DOHH2 (cell line): ENCODE results near the gene RAB11FIP5.

Experiments used
- H3F3A ChIP-seq: fragments of 200-600 bp; sonication (generic), shearing (Covaris generic); 2 replicates; pipeline ENCODE4 v1.6.0; 2016; ENCODE audit warnings: antibody characterized with exemption, mild to moderate bottlenecking; ENCODE audit not compliant: control insufficient read depth, insufficient read depth
- H3K27ac ChIP-seq: fragments of 200-600 bp; sonication (generic); 2 replicates; pipeline ENCODE4 v1.5.1; 2014; ENCODE audit warnings: low read depth, mild to moderate bottlenecking, low read length, moderate library complexity
- H3K27me3 ChIP-seq: fragments of 200-600 bp; sonication (generic); 2 replicates; pipeline ENCODE4 v1.6.1; 2014; ENCODE audit warnings: mild to moderate bottlenecking, low read length, mixed read lengths; ENCODE audit not compliant: control insufficient read depth
- H3K36me3 ChIP-seq: fragments of 200-600 bp; sonication (generic); 2 replicates; pipeline ENCODE4 v1.6.1; 2014; ENCODE audit warnings: mild to moderate bottlenecking, low read length, moderate library complexity, mixed read lengths; ENCODE audit not compliant: control insufficient read depth
- H3K4me1 ChIP-seq: fragments of 200-600 bp; sonication (generic); 2 replicates; pipeline ENCODE4 v1.6.1; 2014; ENCODE audit warnings: mild to moderate bottlenecking, low read length, mixed read lengths; ENCODE audit not compliant: control insufficient read depth
- H3K4me2 ChIP-seq: fragments of 200-600 bp; sonication (generic); 2 replicates; pipeline ENCODE4 v1.6.0; 2014; ENCODE audit warnings: mild to moderate bottlenecking, low read length, moderate library complexity
- H3K4me3 ChIP-seq: fragments of 200-600 bp; sonication (generic); 2 replicates; pipeline ENCODE4 v1.5.1; 2014; ENCODE audit warnings: mild to moderate bottlenecking, low read length, mixed read lengths
- H3K79me2 ChIP-seq: fragments of 200-600 bp; sonication (generic); 2 replicates; pipeline ENCODE4 v1.6.1; 2014; ENCODE audit warnings: mild to moderate bottlenecking, low read length, mixed read lengths; ENCODE audit not compliant: control insufficient read depth
- H3K9me2 ChIP-seq: fragments of 200-600 bp; sonication (generic); replicated peaks from 2 replicates; pipeline ENCODE4 v1.6.1; 2014; ENCODE audit warnings: mild to moderate bottlenecking, low read length, mixed read lengths; ENCODE audit not compliant: control insufficient read depth
- H3K9me3 ChIP-seq: fragments of 200-600 bp; sonication (generic); 2 replicates; pipeline ENCODE4 v1.6.1; 2014; ENCODE audit warnings: antibody characterized with exemption, low read length, mixed read lengths; ENCODE audit not compliant: control insufficient read depth, insufficient read depth
- H4K20me1 ChIP-seq: fragments of 200-600 bp; sonication (generic); 2 replicates; pipeline ENCODE4 v1.6.0; 2014; ENCODE audit warnings: low read depth, mild to moderate bottlenecking, antibody characterized with exemption, low read length, moderate library complexity; ENCODE audit not compliant: control insufficient read depth, insufficient read depth
- EZH2phosphoT487 ChIP-seq: fragments of 200-600 bp; sonication (generic); IDR thresholded peaks from 2 replicates; pipeline ENCODE4 v1.6.1; 2017; ENCODE audit warnings: borderline replicate concordance, mild to moderate bottlenecking, antibody characterized with exemption, low read length, moderate library complexity, mixed read lengths
- TF ChIP-seq, protein P1 (sequence below): fragments of 200-600 bp; sonication (generic); IDR thresholded peaks from one replicate; pipeline ENCODE4 v1.5.1; 2014; ENCODE audit warnings: antibody characterized with exemption, mild to moderate bottlenecking, low read depth, low read length; ENCODE audit not compliant: poor library complexity, severe bottlenecking

RAB11FIP5 gene

GRCh38 chr2:73133566-73134197 lies 20.9 kb upstream of the RAB11FIP5 start:
- Histone ChIP-seq H4K20me1 (no peaks in the 10 kb centered on the region), H3K4me1 (no peaks in the 10 kb centered on the region), H3K36me3 (no peaks in the 10 kb centered on the region), H3K4me3 (no peak overlapping the region), H3K27ac (no peak overlapping the region), H3K79me2 (no peaks in the 10 kb centered on the region), H3K9me3 (no peaks in the 10 kb centered on the region), H3F3A (no peaks in the 10 kb centered on the region), H3K4me2 (no peak overlapping the region), H3K27me3 (peaks cover 6% of the 10 kb centered on the region), H3K9me2 (no peaks in the 10 kb centered on the region)
- TF ChIP-seq, protein P1, sequence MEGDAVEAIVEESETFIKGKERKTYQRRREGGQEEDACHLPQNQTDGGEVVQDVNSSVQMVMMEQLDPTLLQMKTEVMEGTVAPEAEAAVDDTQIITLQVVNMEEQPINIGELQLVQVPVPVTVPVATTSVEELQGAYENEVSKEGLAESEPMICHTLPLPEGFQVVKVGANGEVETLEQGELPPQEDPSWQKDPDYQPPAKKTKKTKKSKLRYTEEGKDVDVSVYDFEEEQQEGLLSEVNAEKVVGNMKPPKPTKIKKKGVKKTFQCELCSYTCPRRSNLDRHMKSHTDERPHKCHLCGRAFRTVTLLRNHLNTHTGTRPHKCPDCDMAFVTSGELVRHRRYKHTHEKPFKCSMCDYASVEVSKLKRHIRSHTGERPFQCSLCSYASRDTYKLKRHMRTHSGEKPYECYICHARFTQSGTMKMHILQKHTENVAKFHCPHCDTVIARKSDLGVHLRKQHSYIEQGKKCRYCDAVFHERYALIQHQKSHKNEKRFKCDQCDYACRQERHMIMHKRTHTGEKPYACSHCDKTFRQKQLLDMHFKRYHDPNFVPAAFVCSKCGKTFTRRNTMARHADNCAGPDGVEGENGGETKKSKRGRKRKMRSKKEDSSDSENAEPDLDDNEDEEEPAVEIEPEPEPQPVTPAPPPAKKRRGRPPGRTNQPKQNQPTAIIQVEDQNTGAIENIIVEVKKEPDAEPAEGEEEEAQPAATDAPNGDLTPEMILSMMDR, result no peak

GRCh38 chr2:73131807-73132206 lies 19.1 kb upstream of the RAB11FIP5 start:
- H4K20me1 ChIP-seq, result no peaks in the 10 kb centered on the region
- H3K79me2 ChIP-seq, result no peaks in the 10 kb centered on the region
- no peak overlapping the region for H3K27ac ChIP-seq
- H3F3A ChIP-seq, result no peaks in the 10 kb centered on the region
- H3K4me3 ChIP-seq, result no peak overlapping the region
- no peaks in the 10 kb centered on the region for H3K36me3 ChIP-seq
- TF ChIP-seq, protein P1, result no peak
- TF ChIP-seq EZH2phosphoT487, result no peak
- no peaks in the 10 kb centered on the region for H3K9me3 ChIP-seq
- no peak overlapping the region for H3K4me2 ChIP-seq
- H3K9me2 ChIP-seq, result no peaks in the 10 kb centered on the region
- peaks cover 6% of the 10 kb centered on the region for H3K27me3 ChIP-seq
- no peaks in the 10 kb centered on the region for H3K4me1 ChIP-seq

DNA sequence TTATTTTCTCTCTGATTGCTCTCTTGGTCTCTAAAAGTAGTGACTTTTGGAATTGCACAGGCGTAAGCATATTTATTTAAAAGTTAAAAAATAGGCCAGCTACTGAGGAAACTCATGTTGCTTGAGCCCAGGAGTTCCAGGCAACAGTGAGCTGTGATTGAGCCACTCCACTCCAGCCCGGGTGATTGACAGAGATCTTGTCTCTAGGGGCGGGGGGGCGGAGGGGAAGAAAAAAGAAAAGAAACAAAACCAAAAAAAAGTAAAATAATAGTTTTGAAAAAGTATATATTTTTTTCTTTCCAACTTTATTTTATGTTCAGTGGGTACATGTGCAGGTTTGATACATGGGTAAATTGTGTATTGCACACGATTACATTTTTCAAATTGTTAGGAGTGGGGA lies 18.0 kb upstream of the RAB11FIP5 start:
- Histone ChIP-seq H3K27me3 (peaks cover 5% of the 10 kb centered on the region), H4K20me1 (no peaks in the 10 kb centered on the region), H3F3A (no peaks in the 10 kb centered on the region), H3K4me2 (no peak overlapping the region), H3K4me1 (no peaks in the 10 kb centered on the region), H3K9me2 (no peaks in the 10 kb centered on the region), H3K79me2 (no peaks in the 10 kb centered on the region), H3K9me3 (no peaks in the 10 kb centered on the region), H3K36me3 (no peaks in the 10 kb centered on the region), H3K4me3 (no peak overlapping the region), H3K27ac (no peak overlapping the region)
- TF ChIP-seq, protein P1, result no peak
- no peak for TF ChIP-seq EZH2phosphoT487
